Panc1 (cell line): ENCODE data around the gene BCR. TPM values are rescaled to one million over a fixed set of nuclear protein-coding genes. Genes with fewer than 3 reads are reported as not detected.

Source experiments
- ATAC-seq: fragments of 200-7000 bp; cut with Tn5 transposase; 2 replicates; pipeline ENCODE4 v1.9.1; 2020; ENCODE audit warnings: mild to moderate bottlenecking, moderate library complexity
- BruUV-seq: library from RNA; stranded (reverse); fragments of 400-500 nt; replicated peaks from 2 replicates; lab custom pipeline; 2021; lab: Mats Ljungman, UMichigan
- CTCF ChIA-PET: fragments of 300-600 bp; sonication (Branson Sonifier 250); formaldehyde crosslinking; loops from one replicate; lab custom pipeline; 2022; ENCODE audit warnings: antibody characterized with exemption; lab: Charles Lee
- POLR2A ChIA-PET: fragments of 300-600 bp; sonication (Branson Sonifier 250); formaldehyde crosslinking; loops from one replicate; lab custom pipeline; 2022; ENCODE audit warnings: antibody characterized with exemption; lab: Charles Lee
- DNase-seq: peaks from one replicate; pipeline ENCODE4 v3.0.0-alpha.2; 2010; ENCODE audit warnings: low read depth, low spot score
- H3K27ac ChIP-seq: 2 replicates; pipeline ENCODE4 v1.5.1; 2011; ENCODE audit warnings: mild to moderate bottlenecking, low read length, inconsistent platforms
- H3K27me3 ChIP-seq: fragments of 200-500 bp; sonication (Bioruptor generic); 2 replicates; pipeline ENCODE4 v1.6.0; 2014; ENCODE audit warnings: low read length, inconsistent platforms; ENCODE audit not compliant: control insufficient read depth, insufficient read depth
- H3K36me3 ChIP-seq: fragments of 200-500 bp; sonication (Bioruptor generic); 2 replicates; pipeline ENCODE4 v1.5.1; 2014; ENCODE audit warnings: inconsistent platforms, mild to moderate bottlenecking, low read length, moderate library complexity; ENCODE audit not compliant: control insufficient read depth, insufficient read depth
- H3K4me1 ChIP-seq: 2 replicates; pipeline ENCODE4 v1.5.1; 2011; ENCODE audit warnings: inconsistent platforms, mild to moderate bottlenecking, low read length, moderate library complexity; ENCODE audit not compliant: control insufficient read depth, insufficient read depth
- H3K4me3 ChIP-seq, 2 experiments: 2 replicates each; pipeline ENCODE4 v1.5.1; 2011 to 2012; ENCODE audit warnings: low read depth in 2 of 2, low read length in 2 of 2, mild to moderate bottlenecking in 2 of 2, inconsistent platforms in 1 of 2, moderate library complexity in 1 of 2
- H3K9me3 ChIP-seq: fragments of 200-500 bp; sonication (Bioruptor generic); 2 replicates; pipeline ENCODE4 v1.5.1; 2014; ENCODE audit warnings: low read depth, mild to moderate bottlenecking, inconsistent platforms, low read length, moderate library complexity; ENCODE audit not compliant: control insufficient read depth, insufficient read depth
- POLR2AphosphoS5 ChIP-seq: IDR thresholded peaks from 2 replicates; pipeline ENCODE4 v1.6.1; 2012; ENCODE audit warnings: mild to moderate bottlenecking, low read depth, low read length, moderate library complexity
- SIN3A ChIP-seq: IDR thresholded peaks from 2 replicates; pipeline ENCODE4 v1.6.1; 2012; ENCODE audit warnings: low read depth, mild to moderate bottlenecking, low read length, moderate library complexity, borderline replicate concordance; ENCODE audit not compliant: insufficient read depth
- TCF7L2 ChIP-seq: IDR thresholded peaks from 2 replicates; pipeline ENCODE4 v1.6.1; 2011; ENCODE audit warnings: mild to moderate bottlenecking, low read depth, low read length, inconsistent platforms
- in situ Hi-C: cut with HindIII; loops from 2 replicates; pipeline ENCODE4 v1.10.0; 2016; ENCODE audit warnings: low sequenced_read_pairs, low pct_unique_long_range_greater_than_20kb
- intact Hi-C: fragments of 100-400 bp; cut with micrococcal nuclease; formaldehyde crosslinking; loops from one replicate; pipeline ENCODE4 v1.10.0; 2022; ENCODE audit not compliant: unreplicated experiment
- total RNA-seq: library from RNA; stranded (reverse); gene quantifications from one replicate; pipeline ENCODE4 v1.2.1, GENCODE V29; 2021; ENCODE audit not compliant: unreplicated experiment
- TF ChIP-seq, protein P1 (sequence below), 2 experiments: IDR thresholded peaks; 2 replicates each; pipeline ENCODE4 v1.6.1; 2011 to 2012; ENCODE audit warnings: low read depth in 2 of 2, control low read depth in 1 of 2, low read length in 1 of 2, mild to moderate bottlenecking in 1 of 2, moderate library complexity in 1 of 2; ENCODE audit not compliant: insufficient read depth in 1 of 2
- TF ChIP-seq, protein P2 (sequence below): fragments of 450-650 bp; IDR thresholded peaks from 2 replicates; pipeline ENCODE4 v1.5.1; 2017; ENCODE audit warnings: mild to moderate bottlenecking

BCR gene
- total RNA-seq, 1 experiment from 2014 or later = 32.1 TPM

DNA sequence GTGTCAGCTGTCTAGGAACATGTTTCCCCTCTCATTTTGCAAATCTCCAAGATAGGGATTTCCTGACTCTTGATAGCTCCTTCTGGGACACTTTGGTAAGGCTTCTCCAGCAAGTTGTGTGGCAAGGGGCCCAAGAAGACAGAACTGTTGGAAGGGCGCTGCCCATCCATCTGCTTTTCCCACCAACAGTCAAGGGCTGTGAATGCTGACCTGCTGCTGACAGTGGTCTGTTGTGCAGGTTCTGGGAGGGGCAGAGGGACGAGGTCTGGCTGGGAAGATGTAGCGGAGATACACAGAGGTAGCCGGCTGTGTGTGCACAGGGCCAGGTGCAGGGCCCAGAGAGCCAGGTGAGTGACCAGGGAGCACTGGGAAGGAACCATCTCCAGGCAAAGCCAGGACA lies 12.2 kb downstream of the BCR start:
- Histone ChIP-seq H3K4me1 (no peaks in the 10 kb centered on the region), H3K36me3 (no peaks in the 10 kb centered on the region), H3K27ac (no peak overlapping the region), H3K4me3 (no peak overlapping the region), H3K9me3 (no peaks in the 10 kb centered on the region), H3K27me3 (no peaks in the 10 kb centered on the region)
- ChIA-PET POLR2A (no interaction called here), CTCF (no interaction called here)
- BruUV-seq = no TSS peak
- in situ Hi-C loops (no loop called here), intact Hi-C loops (no loop called here)
- ATAC-seq (no peak), DNase-seq (no peak)
- TF ChIP-seq, protein P1, sequence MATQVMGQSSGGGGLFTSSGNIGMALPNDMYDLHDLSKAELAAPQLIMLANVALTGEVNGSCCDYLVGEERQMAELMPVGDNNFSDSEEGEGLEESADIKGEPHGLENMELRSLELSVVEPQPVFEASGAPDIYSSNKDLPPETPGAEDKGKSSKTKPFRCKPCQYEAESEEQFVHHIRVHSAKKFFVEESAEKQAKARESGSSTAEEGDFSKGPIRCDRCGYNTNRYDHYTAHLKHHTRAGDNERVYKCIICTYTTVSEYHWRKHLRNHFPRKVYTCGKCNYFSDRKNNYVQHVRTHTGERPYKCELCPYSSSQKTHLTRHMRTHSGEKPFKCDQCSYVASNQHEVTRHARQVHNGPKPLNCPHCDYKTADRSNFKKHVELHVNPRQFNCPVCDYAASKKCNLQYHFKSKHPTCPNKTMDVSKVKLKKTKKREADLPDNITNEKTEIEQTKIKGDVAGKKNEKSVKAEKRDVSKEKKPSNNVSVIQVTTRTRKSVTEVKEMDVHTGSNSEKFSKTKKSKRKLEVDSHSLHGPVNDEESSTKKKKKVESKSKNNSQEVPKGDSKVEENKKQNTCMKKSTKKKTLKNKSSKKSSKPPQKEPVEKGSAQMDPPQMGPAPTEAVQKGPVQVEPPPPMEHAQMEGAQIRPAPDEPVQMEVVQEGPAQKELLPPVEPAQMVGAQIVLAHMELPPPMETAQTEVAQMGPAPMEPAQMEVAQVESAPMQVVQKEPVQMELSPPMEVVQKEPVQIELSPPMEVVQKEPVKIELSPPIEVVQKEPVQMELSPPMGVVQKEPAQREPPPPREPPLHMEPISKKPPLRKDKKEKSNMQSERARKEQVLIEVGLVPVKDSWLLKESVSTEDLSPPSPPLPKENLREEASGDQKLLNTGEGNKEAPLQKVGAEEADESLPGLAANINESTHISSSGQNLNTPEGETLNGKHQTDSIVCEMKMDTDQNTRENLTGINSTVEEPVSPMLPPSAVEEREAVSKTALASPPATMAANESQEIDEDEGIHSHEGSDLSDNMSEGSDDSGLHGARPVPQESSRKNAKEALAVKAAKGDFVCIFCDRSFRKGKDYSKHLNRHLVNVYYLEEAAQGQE (IDR thresholded peaks at IDR 0.05; ENCODE audit: insufficient read depth in 1 of 2, low read depth in 2 of 2, low read length in 1 of 2) = no peak
- TF ChIP-seq, protein P2, sequence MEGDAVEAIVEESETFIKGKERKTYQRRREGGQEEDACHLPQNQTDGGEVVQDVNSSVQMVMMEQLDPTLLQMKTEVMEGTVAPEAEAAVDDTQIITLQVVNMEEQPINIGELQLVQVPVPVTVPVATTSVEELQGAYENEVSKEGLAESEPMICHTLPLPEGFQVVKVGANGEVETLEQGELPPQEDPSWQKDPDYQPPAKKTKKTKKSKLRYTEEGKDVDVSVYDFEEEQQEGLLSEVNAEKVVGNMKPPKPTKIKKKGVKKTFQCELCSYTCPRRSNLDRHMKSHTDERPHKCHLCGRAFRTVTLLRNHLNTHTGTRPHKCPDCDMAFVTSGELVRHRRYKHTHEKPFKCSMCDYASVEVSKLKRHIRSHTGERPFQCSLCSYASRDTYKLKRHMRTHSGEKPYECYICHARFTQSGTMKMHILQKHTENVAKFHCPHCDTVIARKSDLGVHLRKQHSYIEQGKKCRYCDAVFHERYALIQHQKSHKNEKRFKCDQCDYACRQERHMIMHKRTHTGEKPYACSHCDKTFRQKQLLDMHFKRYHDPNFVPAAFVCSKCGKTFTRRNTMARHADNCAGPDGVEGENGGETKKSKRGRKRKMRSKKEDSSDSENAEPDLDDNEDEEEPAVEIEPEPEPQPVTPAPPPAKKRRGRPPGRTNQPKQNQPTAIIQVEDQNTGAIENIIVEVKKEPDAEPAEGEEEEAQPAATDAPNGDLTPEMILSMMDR = no peak
- TF ChIP-seq POLR2AphosphoS5 = no peak
- TF ChIP-seq SIN3A = no peak
- TF ChIP-seq TCF7L2 = no peak

GRCh38 chr22:23193196-23193827 lies 13.0 kb downstream of the BCR start:
- TF ChIP-seq, protein P2 = no peak
- TF ChIP-seq POLR2AphosphoS5 (no peak), SIN3A (no peak), TCF7L2 (no peak)
- TF ChIP-seq, protein P1 (IDR thresholded peaks at IDR 0.05; ENCODE audit: insufficient read depth in 1 of 2, low read depth in 2 of 2, low read length in 1 of 2) = no peak
- CTCF ChIA-PET = no interaction called here
- POLR2A ChIA-PET = no interaction called here
- intact Hi-C loops (no loop called here), in situ Hi-C loops (no loop called here)
- Histone ChIP-seq H3K4me1 (no peaks in the 10 kb centered on the region), H3K4me3 (no peak overlapping the region), H3K36me3 (no peaks in the 10 kb centered on the region), H3K9me3 (no peaks in the 10 kb centered on the region), H3K27ac (no peak overlapping the region), H3K27me3 (no peaks in the 10 kb centered on the region)
- DNase-seq (no peak), ATAC-seq (no peak)
- BruUV-seq = no TSS peak
